ENCODE measurements around the gene COTL1. TPM values are rescaled to one million over a fixed set of nuclear protein-coding genes. Genes with fewer than 3 reads are reported as not detected.

Gene COTL1
- total and polyA plus RNA-seq, 11 donors: 5.2 to 120 (median 11.0) TPM

- Histone ChIP-seq H3K27me3 (no peaks in the 10 kb centered on the region), H3K36me3 (peaks cover 0 to 99% (median 88%) of the 10 kb centered on the region in 9 donors), H3K27ac (no peak overlapping the region), H3K4me1 (peaks cover 0 to 9% (median 0%) of the 10 kb centered on the region in 12 donors), H3K9me3 (no peaks in the 10 kb centered on the region), H3K4me3 (no peak overlapping the region)
- ATAC-seq: no peak
- intact Hi-C loops (cut with DNase I): no loop called here
- DNase-seq: no peak
- TF ChIP-seq POLR2A (IDR thresholded peaks at IDR 0.05) (no peak), CTCF (IDR thresholded peaks at IDR 0.05) (no peak)
- 71 to 79% (median 73%) methylated on average over 9 of the region's 9 CpGs for WGBS, 4 donors
Observed at GRCh38 chr16:84663433-84664101, 45.7 kb upstream of the COTL1 start.

GRCh38 chr16:84662471-84662870 is 44.6 kb upstream of the COTL1 start:
- H3K36me3 ChIP-seq: peaks cover 6 to 100% (median 91%) of the 10 kb centered on the region in 9 donors
- no peak for TF ChIP-seq CTCF (IDR thresholded peaks at IDR 0.05)
- TF ChIP-seq POLR2A (IDR thresholded peaks at IDR 0.05): no peak
- intact Hi-C loops (cut with DNase I): no loop called here
- DNase-seq (no peak), ATAC-seq (no peak)
- no peaks in the 10 kb centered on the region for H3K27me3 ChIP-seq
- H3K9me3 ChIP-seq: no peaks in the 10 kb centered on the region
- peaks cover 0 to 4% (median 0%) of the 10 kb centered on the region in 12 donors for H3K4me1 ChIP-seq
- WGBS, 4 donors: 94 to 97% (median 95%) methylated on average over 9 of the region's 9 CpGs
- H3K27ac ChIP-seq: no peak overlapping the region
- H3K4me3 ChIP-seq: no peak overlapping the region

GRCh38 chr16:84661418-84662060 is 43.7 kb upstream of the COTL1 start:
- DNase-seq (no peak), ATAC-seq (no peak)
- TF ChIP-seq CTCF (IDR thresholded peaks at IDR 0.05): no peak
- TF ChIP-seq POLR2A (IDR thresholded peaks at IDR 0.05): no peak
- Histone ChIP-seq H3K9me3 (no peaks in the 10 kb centered on the region), H3K4me1 (peaks cover 0 to 4% (median 0%) of the 10 kb centered on the region in 12 donors), H3K36me3 (peaks cover 7 to 100% (median 99%) of the 10 kb centered on the region in 9 donors), H3K4me3 (no peak overlapping the region), H3K27me3 (no peaks in the 10 kb centered on the region), H3K27ac (no peak overlapping the region)
- WGBS, 4 donors: 96 to 97% (median 97%) methylated on average over 45 to 51 of the region's 51 CpGs
- intact Hi-C loops (cut with DNase I): no loop called here

- ATAC-seq: no peak
- Histone ChIP-seq H3K36me3 (peaks cover 7 to 100% (median 97%) of the 10 kb centered on the region in 9 donors), H3K27ac (no peak overlapping the region), H3K4me1 (peaks cover 0 to 4% (median 0%) of the 10 kb centered on the region in 12 donors), H3K9me3 (no peaks in the 10 kb centered on the region), H3K4me3 (no peak overlapping the region), H3K27me3 (no peaks in the 10 kb centered on the region)
- intact Hi-C loops (cut with DNase I): no loop called here
- DNase-seq: no peak
- 81 to 86% (median 82%) methylated on average over 7 of the region's 7 CpGs for WGBS, 4 donors
- TF ChIP-seq POLR2A (IDR thresholded peaks at IDR 0.05) (no peak), CTCF (IDR thresholded peaks at IDR 0.05) (no peak)
Observed at GRCh38 chr16:84660973-84661372, 43.1 kb upstream of the COTL1 start.

All from heart left ventricle (tissue), 16 donors.